Breast epithelium (tissue), 3 donors: Measurements from ENCODE around the gene FCRL4.

ENCODE experiments used
- CTCF ChIP-seq, 3 donors: fragments of 450-650 bp; IDR thresholded peaks; one replicate each; pipeline ENCODE4 v1.5.1; 2016 to 2017; ENCODE audit warnings: antibody characterized with exemption in 3 of 3, mild to moderate bottlenecking in 3 of 3, moderate library complexity in 3 of 3
- POLR2A ChIP-seq: fragments of 450-650 bp; IDR thresholded peaks from one replicate; pipeline ENCODE4 v1.6.1; 2016; ENCODE audit warnings: antibody characterized with exemption, mild to moderate bottlenecking, moderate library complexity

GRCh38 chr1:157628773-157629172, 30.9 kb upstream of the FCRL4 start:
- no peak for TF ChIP-seq CTCF (IDR thresholded peaks at IDR 0.05)
- no peak for TF ChIP-seq POLR2A
